GM12891 (cell line): ENCODE data around the gene INCENP.

Experiments used
- POLR2A ChIP-seq: IDR thresholded peaks from 2 replicates; pipeline ENCODE4 v1.6.1; 2011; ENCODE audit warnings: low read depth, low read length, control low read depth
- POLR2AphosphoS5 ChIP-seq: IDR thresholded peaks from 2 replicates; pipeline ENCODE4 v1.6.1; 2011; ENCODE audit warnings: low read depth, low read length, control low read depth
- TAF1 ChIP-seq: IDR thresholded peaks from 2 replicates; pipeline ENCODE4 v1.6.1; 2011; ENCODE audit warnings: low read depth, low read length, control low read depth

DNA sequence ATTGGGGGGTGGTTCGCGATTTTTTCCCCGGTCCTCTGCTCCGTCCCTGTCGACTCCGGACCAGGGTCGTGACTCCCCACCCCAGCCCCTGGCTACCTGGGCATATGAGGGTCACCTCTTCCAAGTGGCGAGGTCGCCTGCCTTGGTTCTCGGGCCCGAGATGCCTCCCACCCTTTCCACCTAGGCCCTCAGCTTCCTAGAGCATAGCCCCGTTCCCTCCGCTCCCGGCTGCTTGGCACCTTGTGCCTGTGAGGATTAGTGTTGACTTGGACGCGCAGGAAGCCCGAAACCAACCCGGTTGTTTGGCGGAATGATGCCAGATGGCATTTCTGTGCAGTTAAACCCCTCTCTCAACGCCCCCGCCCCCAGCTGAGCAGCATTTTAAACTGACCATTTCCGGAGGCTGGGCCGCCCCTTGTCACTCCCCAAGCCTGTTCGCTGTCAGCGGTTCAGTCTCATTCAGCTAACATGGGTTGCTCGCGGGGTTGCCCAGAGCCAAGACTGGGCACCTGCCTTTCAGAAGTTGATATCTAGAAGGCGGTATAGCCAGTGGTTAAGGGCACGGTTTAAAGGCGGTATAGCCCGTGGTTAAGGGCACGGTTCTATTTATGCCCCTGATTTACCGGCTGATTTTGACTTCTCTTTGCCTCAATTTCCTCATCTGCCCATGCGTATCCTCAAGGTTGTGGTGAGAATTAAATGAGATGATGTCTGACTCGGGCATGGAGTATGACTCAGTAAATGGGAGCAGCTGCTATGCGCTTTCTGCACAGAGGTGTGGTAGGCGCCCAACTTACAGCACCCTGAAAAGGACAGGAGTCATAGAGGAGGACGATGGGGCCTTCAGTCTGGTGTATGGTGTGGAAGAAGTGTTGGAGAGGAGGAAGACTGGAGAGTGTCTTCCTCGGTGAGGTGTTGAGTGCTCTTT is 639 bp downstream of the INCENP start:
- TF ChIP-seq POLR2AphosphoS5 (no peak), TAF1 (no peak), POLR2A (no peak)
